Naive B cell (primary cell): Measurements from ENCODE around the gene RHAG. TPM values are rescaled to one million over a fixed set of nuclear protein-coding genes. Genes with fewer than 3 reads are reported as not detected.
"Not testable (repeated sequence)": the region's sequence is repeated elsewhere in the genome, so short reads cannot be mapped to it uniquely, and the experiment has no call there.

ENCODE experiments used
- ATAC-seq, 2 donors: fragments of 150-1000 bp; cut with Tn5 transposase; 2 replicates each; pipeline ENCODE4 v1.10.0; 2021; ENCODE audit warnings: low read depth in 2 of 2, mild to moderate bottlenecking in 2 of 2, moderate library complexity in 2 of 2
- DNase-seq: peaks from one replicate; pipeline ENCODE4 v3.0.0; 2022
- H3K27ac Mint-ChIP-seq, 6 donors: one replicate each; pipeline ENCODE4 v1.8.0; 2020 to 2022; ENCODE audit warnings: mild to moderate bottlenecking in 6 of 6, mixed read lengths in 6 of 6, moderate library complexity in 5 of 6, inconsistent platforms in 2 of 6
- H3K27me3 Mint-ChIP-seq, 3 donors: one replicate each; pipeline ENCODE4 v1.8.0; 2021 to 2022; ENCODE audit warnings: mixed read lengths in 3 of 3, mild to moderate bottlenecking in 1 of 3
- H3K36me3 Mint-ChIP-seq, 2 donors: one replicate each; pipeline ENCODE4 v1.8.0; 2020 to 2022; ENCODE audit warnings: mixed read lengths in 2 of 2, inconsistent platforms in 1 of 2, mild to moderate bottlenecking in 1 of 2
- H3K4me1 Mint-ChIP-seq, 3 donors: one replicate each; pipeline ENCODE4 v1.8.0; 2020 to 2022; ENCODE audit warnings: mixed read lengths in 3 of 3, inconsistent platforms in 1 of 3, mild to moderate bottlenecking in 1 of 3, moderate library complexity in 1 of 3
- H3K4me3 Mint-ChIP-seq, 8 donors: one replicate each; pipeline ENCODE4 v1.8.0; 2020 to 2022; ENCODE audit warnings: mild to moderate bottlenecking in 8 of 8, mixed read lengths in 8 of 8, moderate library complexity in 8 of 8, inconsistent platforms in 2 of 8
- H3K9me3 Mint-ChIP-seq, 7 donors: one replicate each; pipeline ENCODE4 v1.8.0; 2020 to 2022; ENCODE audit warnings: mixed read lengths in 7 of 7, mild to moderate bottlenecking in 5 of 7, inconsistent platforms in 2 of 7, moderate library complexity in 1 of 7
- polyA plus RNA-seq, 6 donors: library from polyadenylated mRNA; unstranded; fragments of 300-500 nt; fragmentation: Illumina TruSeq; gene quantifications; one replicate each; pipeline ENCODE4 v1.2.3, GENCODE V29; 2021; ENCODE audit warnings: low read depth in 6 of 6

The RHAG gene
- polyA plus RNA-seq, result not detected

- Mint-ChIP-seq H3K36me3 (no peaks in the 10 kb centered on the region), H3K27ac (no peak within 1 kb of the TSS), H3K4me1 (no peaks in the 10 kb centered on the region), H3K4me3 (no peak within 1 kb of the TSS), H3K9me3 (peaks cover 0 to 2% (median 0%) of the 10 kb centered on the region in 7 donors), H3K27me3 (no peaks in the 10 kb centered on the region)
- DNase-seq (no peak), ATAC-seq (no peak)
Observed at GRCh38 chr6:49636713-49637349, at the start of gene RHAG. Gene RHAG (minus strand): TSS chr6:49636839. CDS start chr6:49636812, 27 bp downstream.

DNA sequence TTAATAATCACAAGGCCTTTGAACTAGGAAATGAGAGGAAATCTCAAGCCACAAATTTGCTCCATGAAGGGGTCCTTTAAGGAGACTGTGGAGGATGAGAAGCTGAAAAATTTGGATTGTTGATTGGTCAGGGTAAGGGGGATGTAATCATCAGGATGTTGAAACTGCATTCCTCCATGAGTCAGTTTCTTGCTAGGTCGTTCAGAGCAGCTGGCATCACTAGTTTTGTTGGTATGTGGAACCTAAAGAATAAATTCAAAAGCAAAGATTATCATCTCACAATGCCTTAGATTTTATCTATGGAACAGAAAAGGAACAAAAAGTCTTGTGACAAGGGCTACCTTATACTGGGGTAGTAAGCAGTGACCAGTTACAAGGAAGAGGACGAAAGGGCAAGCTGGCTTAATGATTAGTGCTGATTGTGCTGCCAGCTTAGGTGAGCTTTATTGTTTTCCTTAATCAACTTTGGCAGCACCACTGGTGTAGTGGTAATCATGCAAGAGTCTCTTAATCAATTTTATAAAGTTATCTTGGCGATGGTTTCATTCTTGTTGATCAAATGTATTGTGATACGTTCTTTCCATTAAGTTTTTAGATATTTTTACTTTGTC, 40.1 kb upstream of the RHAG start:
- Mint-ChIP-seq H3K4me1 (no peaks in the 10 kb centered on the region), H3K9me3 (peaks cover 0 to 12% (median 7%) of the 10 kb centered on the region in 7 donors), H3K27ac (no peak overlapping the region), H3K27me3 (no peaks in the 10 kb centered on the region), H3K4me3 (no peak overlapping the region), H3K36me3 (no peaks in the 10 kb centered on the region)
- ATAC-seq, result no peak
- DNase-seq, result no peak

GRCh38 chr6:49675816-49676215, 39.2 kb upstream of the RHAG start:
- Mint-ChIP-seq H3K4me1 (no peaks in the 10 kb centered on the region), H3K4me3 (no peak overlapping the region), H3K36me3 (no peaks in the 10 kb centered on the region), H3K9me3 (peaks cover 0 to 14% (median 9%) of the 10 kb centered on the region in 7 donors), H3K27me3 (no peaks in the 10 kb centered on the region), H3K27ac (no peak overlapping the region)
- ATAC-seq (no peak), DNase-seq (no peak)

DNA sequence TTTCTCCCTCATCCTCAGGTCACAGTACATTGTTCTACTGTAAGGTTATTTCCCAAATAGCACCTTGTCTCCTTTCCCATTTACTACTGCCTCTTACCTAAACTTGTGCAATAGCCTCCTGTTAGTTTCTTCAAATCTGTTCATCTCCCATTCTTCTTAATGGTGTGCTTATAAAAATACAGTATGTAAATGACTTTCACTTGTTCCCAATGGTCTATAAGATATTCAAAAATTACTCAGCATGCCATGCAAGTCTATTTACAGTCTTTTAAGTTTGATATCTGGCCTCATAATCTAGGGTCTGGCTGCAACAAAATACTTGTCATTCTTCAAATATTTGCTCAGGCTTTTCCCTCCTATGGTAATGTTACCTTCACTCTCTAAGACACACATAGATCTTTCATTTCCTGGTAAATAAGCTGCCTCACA, 31.5 kb upstream of the RHAG start:
- ATAC-seq (no peak), DNase-seq (no peak)
- Mint-ChIP-seq H3K9me3 (peaks cover 2 to 11% (median 8%) of the 10 kb centered on the region in 7 donors), H3K4me3 (no peak overlapping the region), H3K4me1 (no peaks in the 10 kb centered on the region), H3K27me3 (no peaks in the 10 kb centered on the region), H3K36me3 (no peaks in the 10 kb centered on the region), H3K27ac (no peak overlapping the region)

GRCh38 chr6:49666930-49667757, 30.5 kb upstream of the RHAG start:
- Mint-ChIP-seq H3K4me1 (no peaks in the 10 kb centered on the region), H3K4me3 (no peak overlapping the region), H3K27me3 (no peaks in the 10 kb centered on the region), H3K27ac (no peak overlapping the region), H3K9me3 (peaks cover 0 to 9% (median 8%) of the 10 kb centered on the region in 7 donors), H3K36me3 (no peaks in the 10 kb centered on the region)
- no peak for ATAC-seq
- no peak for DNase-seq

- Mint-ChIP-seq H3K4me3 (no peak overlapping the region), H3K4me1 (no peaks in the 10 kb centered on the region), H3K36me3 (no peaks in the 10 kb centered on the region), H3K27me3 (no peaks in the 10 kb centered on the region), H3K27ac (no peak overlapping the region), H3K9me3 (peaks cover 0 to 8% (median 5%) of the 10 kb centered on the region in 7 donors)
- ATAC-seq (no peak), DNase-seq (no peak)
Observed at GRCh38 chr6:49666480-49666879, 29.8 kb upstream of the RHAG start.

DNA sequence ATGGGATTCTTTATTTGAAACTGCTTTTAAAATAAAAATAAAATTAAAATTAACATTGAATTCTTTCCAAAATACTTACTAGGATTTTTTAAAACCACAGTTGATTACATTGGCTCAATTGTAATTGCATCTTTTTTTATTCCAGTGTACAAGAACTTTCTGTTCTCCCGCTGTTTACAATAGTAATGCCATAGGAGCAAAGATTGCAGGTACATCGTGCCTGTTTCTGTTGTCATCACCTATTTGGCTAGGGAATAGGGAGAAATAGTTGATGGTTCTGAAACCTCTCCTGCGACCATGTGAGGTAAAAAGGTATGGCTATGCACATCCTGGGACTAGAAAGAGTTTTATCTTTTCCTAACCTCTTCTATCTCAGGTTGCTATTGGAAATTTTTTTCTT, 28.2 kb upstream of the RHAG start:
- Mint-ChIP-seq H3K36me3 (no peaks in the 10 kb centered on the region), H3K27ac (no peak overlapping the region), H3K4me1 (no peaks in the 10 kb centered on the region), H3K27me3 (no peaks in the 10 kb centered on the region), H3K9me3 (peaks cover 0 to 5% (median 0%) of the 10 kb centered on the region in 7 donors), H3K4me3 (no peak overlapping the region)
- DNase-seq (no peak), ATAC-seq (no peak)

DNA sequence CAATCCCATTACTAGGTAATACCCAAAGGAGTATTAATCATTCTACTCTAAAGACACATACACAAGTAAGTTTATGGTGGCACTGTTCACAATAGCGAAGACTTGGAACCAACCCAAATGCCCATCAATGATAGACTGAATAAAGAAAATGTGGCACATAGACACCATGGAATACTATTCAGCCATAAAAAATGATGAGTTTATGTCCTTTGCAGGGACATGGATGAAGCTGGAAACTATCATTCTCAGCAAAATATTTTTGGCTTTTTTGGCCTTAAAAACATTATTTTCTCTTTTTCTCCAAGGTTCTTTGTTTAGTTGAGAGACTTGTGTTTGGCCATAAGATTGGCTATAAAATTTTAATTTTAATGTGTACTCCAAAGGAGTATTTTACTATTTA, 27.4 kb upstream of the RHAG start:
- not testable (repeated sequence) for ATAC-seq, H3K4me1 Mint-ChIP-seq, H3K27me3 Mint-ChIP-seq, H3K36me3 Mint-ChIP-seq, H3K4me3 Mint-ChIP-seq, H3K27ac Mint-ChIP-seq, H3K9me3 Mint-ChIP-seq, DNase-seq

GRCh38 chr6:49662892-49663261, 26.2 kb upstream of the RHAG start:
- Mint-ChIP-seq H3K9me3 (peaks cover 0 to 5% (median under 1%) of the 10 kb centered on the region in 7 donors), H3K27ac (no peak overlapping the region), H3K27me3 (no peaks in the 10 kb centered on the region), H3K4me1 (no peaks in the 10 kb centered on the region), H3K36me3 (no peaks in the 10 kb centered on the region), H3K4me3 (no peak overlapping the region)
- ATAC-seq (no peak), DNase-seq (no peak)

DNA sequence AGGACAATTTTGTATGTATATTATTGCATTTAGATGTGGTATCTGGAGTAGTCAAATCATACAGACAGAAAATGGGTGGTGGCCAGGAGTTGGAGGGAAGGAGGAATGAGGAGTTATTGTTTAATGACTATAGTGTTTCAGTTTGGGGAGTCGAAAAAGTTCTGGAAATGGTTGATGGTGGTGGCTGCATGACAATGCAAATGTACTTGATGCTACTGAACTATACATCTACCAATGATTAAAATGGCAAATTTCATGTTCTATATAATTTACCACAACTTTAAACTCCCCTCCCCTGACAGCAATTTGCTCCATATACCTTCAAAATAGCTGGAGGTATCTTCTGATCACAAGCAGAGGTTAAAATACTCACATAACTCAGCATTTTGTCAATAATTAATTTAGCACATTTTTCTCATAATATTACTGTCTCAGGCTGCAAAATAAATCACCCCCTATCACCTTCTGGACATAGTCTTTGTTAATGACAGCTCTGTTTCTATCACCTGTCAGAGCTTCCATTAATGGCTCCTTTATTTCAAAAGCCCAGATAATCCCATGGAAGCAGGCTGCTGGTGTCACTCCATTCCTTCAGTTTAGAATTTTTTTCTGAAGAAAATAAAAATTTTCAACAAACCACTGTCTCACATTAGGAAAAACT, 25.7 kb upstream of the RHAG start:
- peaks cover 0 to 5% (median 1%) of the 10 kb centered on the region in 7 donors for H3K9me3 Mint-ChIP-seq
- H3K4me1 Mint-ChIP-seq, result no peaks in the 10 kb centered on the region
- no peak overlapping the region for H3K27ac Mint-ChIP-seq
- H3K36me3 Mint-ChIP-seq, result no peaks in the 10 kb centered on the region
- no peaks in the 10 kb centered on the region for H3K27me3 Mint-ChIP-seq
- ATAC-seq (no peak), DNase-seq (no peak)
- H3K4me3 Mint-ChIP-seq, result no peak overlapping the region

- Mint-ChIP-seq H3K4me3 (no peak overlapping the region), H3K27me3 (no peaks in the 10 kb centered on the region)
Observed at GRCh38 chr6:49653942-49654341, 17.3 kb upstream of the RHAG start.

GRCh38 chr6:49653438-49653837, 16.8 kb upstream of the RHAG start:
- Mint-ChIP-seq H3K27ac (no peak overlapping the region), H3K4me1 (no peaks in the 10 kb centered on the region), H3K9me3 (peaks cover 0 to 5% (median under 1%) of the 10 kb centered on the region in 7 donors), H3K4me3 (no peak overlapping the region), H3K36me3 (no peaks in the 10 kb centered on the region), H3K27me3 (no peaks in the 10 kb centered on the region)
- DNase-seq, result no peak
- no peak for ATAC-seq

More at GRCh38 chr6:49653942-49654341, 17.3 kb upstream of the RHAG start:
- H3K9me3 Mint-ChIP-seq, result peaks cover 0 to 5% (median 3%) of the 10 kb centered on the region in 7 donors
- ATAC-seq (no peak), DNase-seq (no peak)
- H3K27ac Mint-ChIP-seq, result no peak overlapping the region
- H3K4me1 Mint-ChIP-seq, result no peaks in the 10 kb centered on the region
- no peaks in the 10 kb centered on the region for H3K36me3 Mint-ChIP-seq

DNA sequence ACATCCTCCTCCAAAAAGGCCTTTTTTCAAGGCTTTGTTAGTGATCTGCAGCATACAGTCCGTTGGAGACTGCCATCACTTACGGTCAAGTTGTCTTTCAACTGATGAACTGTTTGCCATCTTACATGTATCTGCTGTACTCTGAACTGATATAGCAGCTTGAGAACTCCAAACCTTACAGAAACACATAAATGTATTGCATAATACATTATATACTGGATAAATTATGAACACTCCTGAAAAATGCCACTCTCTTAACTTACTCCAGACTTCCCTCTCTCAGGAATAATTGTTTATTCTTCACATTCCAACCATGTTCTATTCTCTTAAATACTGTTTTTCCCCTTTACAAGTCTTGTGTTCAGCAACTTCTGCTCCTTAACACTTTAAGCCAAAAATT, 14.6 kb upstream of the RHAG start:
- ATAC-seq, result no peak
- no peaks in the 10 kb centered on the region for H3K27me3 Mint-ChIP-seq
- DNase-seq, result no peak
- no peak overlapping the region for H3K4me3 Mint-ChIP-seq
- H3K27ac Mint-ChIP-seq, result no peak overlapping the region
- peaks cover 0 to 5% (median 0%) of the 10 kb centered on the region in 7 donors for H3K9me3 Mint-ChIP-seq
- H3K4me1 Mint-ChIP-seq, result no peaks in the 10 kb centered on the region
- H3K36me3 Mint-ChIP-seq, result no peaks in the 10 kb centered on the region
